NK-92 (cell line): Measurements from ENCODE around the gene CDK9.
"Not testable (repeated sequence)": the region's sequence is repeated elsewhere in the genome, so short reads cannot be mapped to it uniquely, and the experiment has no call there.

Source experiments
- DNase-seq: peaks from one replicate; lab custom pipeline; 2025; ENCODE audit not compliant: unreplicated experiment; lab: John Stamatoyannopoulos, UW

CDK9 gene

GRCh38 chr9:127779136-127779981, 6.5 kb upstream of the CDK9 start:
- DNase-seq, result no peak

- DNase-seq, result no peak
Observed at GRCh38 chr9:127780126-127780885, 5.5 kb upstream of the CDK9 start.

GRCh38 chr9:127780909-127781308, 4.9 kb upstream of the CDK9 start:
- DNase-seq, result not testable (repeated sequence)

GRCh38 chr9:127781806-127782205, 4.0 kb upstream of the CDK9 start:
- DNase-seq, result no peak

GRCh38 chr9:127783111-127784008, 2.5 kb upstream of the CDK9 start:
- no peak for DNase-seq

GRCh38 chr9:127785023-127785932, 556 bp upstream of the CDK9 start:
- no peak for DNase-seq

- DNase-seq, result no peak
Observed at GRCh38 chr9:127786773-127787104, 905 bp downstream of the CDK9 start.

- DNase-seq, result no peak
Observed at GRCh38 chr9:127788337-127789011, 2.6 kb downstream of the CDK9 start.

GRCh38 chr9:127789179-127789578, 3.3 kb downstream of the CDK9 start:
- DNase-seq, result no peak

- DNase-seq, result no peak
Observed at GRCh38 chr9:127790094-127790855, 4.4 kb downstream of the CDK9 start.

- no peak for DNase-seq
Observed at GRCh38 chr9:127791085-127791484, 5.3 kb downstream of the CDK9 start.

GRCh38 chr9:127792417-127793031, 6.7 kb downstream of the CDK9 start:
- DNase-seq, result no peak

- DNase-seq, result no peak
Observed at GRCh38 chr9:127793093-127793708, 7.4 kb downstream of the CDK9 start.

GRCh38 chr9:127794001-127794791, 8.4 kb downstream of the CDK9 start:
- no peak for DNase-seq

- DNase-seq, result no peak
Observed at GRCh38 chr9:127796225-127796813, 10.5 kb downstream of the CDK9 start.

- no peak for DNase-seq
Observed at GRCh38 chr9:127796852-127797370, 11.1 kb downstream of the CDK9 start.
